Measurements from ENCODE around the gene LRSAM1.

The LRSAM1 gene

DNA sequence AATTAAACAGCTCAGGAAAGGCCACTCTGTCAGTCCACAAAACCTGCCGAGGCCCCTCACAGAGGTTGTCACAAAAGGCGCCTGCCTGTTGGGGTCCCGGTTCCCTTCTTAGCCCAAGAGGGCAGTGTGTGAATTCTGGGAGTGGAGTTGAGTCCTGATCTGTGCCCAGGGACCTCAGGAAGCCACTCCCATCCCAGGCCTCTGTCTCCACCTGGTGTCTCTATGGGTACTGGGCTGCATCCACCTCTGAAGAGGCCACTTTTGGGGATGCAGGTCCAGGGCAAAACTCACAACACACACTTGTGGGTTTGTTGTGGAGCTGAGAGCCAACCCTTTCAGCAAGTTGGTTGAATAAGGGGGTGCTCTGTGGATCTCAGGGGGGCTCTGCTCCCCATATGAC lies 86.5 kb downstream of the LRSAM1 start:
- DNase-seq: no peak

DNA sequence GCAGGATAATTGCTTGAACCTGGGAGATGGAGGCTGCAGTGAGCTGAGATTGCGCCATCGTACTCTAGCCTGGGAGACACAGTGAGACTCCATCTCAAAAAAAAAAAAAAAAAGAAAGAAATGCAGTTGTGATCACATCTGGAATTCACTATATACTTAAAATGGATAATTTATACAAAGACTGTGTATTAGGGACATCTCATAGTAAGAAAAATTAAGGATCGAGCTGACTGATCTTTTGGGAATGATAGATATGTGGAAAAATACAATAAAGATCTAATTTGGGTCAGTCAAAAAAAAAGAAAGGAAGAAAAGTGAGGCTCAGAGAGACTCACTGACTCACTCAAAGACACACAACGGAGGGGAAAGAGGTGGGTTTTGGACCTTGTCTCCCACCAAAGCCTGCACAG lies 87.5 kb downstream of the LRSAM1 start:
- no peak for DNase-seq

DNA sequence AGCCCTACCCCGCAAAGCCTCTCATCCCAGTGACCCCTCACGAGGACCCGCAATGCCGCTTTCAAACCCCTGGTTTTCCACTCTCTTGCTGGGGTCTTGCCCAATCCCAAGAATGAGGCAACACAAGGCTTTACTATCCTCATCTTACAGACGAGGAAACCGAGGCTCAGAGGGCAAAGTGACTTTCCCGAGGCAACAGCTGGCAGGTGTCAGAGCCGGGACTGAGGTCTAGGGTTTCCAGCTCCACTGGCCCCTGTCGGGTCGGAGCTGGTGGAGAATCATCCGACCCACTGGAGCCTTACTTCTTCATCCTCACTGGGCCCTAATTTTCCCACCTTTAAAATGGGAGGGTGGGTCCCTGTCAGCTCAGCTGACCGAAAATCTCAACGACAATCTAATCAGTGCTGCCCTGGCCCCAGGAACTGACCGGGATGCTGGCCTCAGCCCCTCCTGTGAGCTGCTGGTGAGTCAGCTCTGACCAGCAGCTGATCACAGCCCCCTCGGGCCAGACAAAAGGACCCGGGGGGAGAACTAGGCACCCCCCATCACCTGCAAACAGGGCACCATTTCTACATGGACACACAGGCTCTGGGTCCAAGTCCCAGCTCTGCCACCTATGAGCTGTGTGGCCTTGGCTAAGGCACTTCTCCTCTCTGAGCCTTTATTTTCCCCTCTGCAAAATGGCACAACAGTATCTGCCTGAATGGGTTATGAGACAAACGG lies 88.1 kb downstream of the LRSAM1 start:
- DNase-seq: no peak

DNA sequence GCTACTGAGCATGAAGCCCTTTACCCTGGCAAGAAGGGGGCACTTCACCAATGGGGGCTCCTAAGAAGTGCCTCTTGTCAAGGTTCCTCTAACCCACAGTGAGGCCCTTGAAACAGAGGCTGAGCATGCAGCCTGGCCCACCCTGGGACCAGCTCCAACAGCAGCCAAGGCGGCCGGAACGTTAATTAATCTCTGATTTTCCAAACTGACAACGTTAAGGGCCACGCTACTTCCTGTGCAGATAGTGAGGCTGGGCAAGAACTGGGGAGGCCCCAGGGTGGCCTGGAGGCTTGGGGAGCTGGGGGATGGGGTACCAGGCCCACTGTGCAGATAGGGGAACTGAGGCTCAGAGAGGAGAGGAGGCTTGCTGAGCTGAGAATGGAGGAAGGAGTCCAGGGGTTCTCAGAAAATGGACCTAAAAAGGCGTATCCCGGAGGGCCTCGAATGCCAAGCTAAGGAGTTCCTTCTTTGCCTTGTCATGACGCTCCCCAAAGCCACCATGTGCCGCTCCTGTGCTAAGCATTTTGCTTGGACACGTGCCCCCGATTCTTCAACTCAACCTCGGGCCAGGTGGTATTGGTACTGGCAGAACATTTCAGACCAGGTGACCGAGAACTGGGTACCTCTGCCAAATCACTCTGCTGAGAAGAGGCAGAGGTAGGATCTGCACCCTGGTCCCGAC lies 88.8 kb downstream of the LRSAM1 start:
- DNase-seq: no peak

DNA sequence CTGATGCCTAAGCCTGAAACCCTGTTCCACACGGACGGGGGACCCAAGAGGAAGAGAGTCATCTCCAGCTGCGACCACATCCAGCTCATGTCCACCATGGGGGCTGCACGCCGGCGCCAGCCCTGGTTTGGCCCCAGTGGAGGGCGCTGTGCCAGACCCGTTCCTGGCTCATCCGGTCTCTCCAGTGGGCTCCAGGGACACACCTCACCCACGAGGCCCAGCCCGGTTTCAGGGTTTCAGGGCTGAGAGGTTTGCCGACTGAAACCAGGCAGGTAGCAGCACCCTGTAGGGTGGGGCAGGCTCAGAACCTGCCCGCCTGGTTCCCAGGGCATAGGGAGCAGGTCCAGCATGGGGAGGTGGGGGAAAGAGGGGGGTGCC lies 89.3 kb downstream of the LRSAM1 start:
- DNase-seq: no peak

DNA sequence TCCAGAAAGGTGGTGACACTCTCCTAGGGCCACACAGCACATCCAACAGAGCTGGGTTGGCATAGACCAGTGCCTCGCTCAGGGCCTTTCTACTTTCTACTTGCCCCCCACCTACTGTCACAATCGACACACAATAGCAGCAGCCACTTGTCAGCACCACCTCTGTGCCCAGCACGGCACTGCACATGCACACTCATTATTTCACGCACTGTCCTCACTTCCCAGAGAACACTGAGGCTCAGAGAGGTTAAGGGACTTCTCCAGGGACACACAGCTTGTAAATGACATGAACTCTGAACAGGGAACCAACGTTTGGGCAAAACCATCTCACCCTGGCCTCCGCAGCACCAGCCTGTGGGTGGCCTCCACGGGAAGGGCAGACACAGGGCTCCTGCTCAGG lies 89.9 kb downstream of the LRSAM1 start:
- no peak for DNase-seq

DNA sequence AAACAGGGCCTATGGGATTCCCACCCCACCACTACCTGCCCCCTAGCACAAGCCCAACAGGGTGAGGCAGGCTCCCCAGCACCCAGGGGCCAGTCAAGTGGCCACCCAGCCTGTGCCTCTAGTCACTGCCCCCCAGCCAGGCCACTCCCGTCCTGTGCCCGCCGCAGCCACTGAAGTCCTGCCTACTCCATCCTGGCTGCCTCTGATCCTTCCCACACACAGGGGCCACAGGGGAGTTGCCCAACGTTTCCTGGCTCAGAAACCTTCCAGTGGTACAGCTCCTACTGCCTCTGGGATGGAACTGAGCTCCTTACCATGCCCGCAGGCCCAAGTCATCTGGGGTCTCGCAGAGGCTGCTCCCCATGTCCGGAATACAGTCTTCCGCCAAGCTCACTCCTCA lies 90.6 kb downstream of the LRSAM1 start:
- no peak for DNase-seq

DNA sequence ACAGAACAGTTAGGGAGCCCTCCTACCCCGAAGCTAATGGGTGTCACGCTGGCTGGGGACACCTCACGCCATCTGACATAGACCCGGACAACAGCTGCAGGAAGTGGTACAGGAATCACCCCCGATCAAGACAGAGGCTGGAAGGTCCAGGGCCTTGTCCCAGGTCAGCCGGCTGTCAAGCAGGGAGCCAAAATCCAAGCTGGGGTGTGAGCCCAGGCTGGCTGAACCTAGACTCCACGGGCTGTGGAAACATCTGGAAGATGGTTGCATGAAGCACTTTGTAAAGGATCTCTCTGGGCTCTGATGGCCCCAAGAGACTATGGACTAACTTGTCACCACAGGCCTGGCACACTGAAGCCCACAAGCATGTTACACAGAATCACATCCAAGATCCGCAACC lies 91.9 kb downstream of the LRSAM1 start:
- DNase-seq: no peak

DNA sequence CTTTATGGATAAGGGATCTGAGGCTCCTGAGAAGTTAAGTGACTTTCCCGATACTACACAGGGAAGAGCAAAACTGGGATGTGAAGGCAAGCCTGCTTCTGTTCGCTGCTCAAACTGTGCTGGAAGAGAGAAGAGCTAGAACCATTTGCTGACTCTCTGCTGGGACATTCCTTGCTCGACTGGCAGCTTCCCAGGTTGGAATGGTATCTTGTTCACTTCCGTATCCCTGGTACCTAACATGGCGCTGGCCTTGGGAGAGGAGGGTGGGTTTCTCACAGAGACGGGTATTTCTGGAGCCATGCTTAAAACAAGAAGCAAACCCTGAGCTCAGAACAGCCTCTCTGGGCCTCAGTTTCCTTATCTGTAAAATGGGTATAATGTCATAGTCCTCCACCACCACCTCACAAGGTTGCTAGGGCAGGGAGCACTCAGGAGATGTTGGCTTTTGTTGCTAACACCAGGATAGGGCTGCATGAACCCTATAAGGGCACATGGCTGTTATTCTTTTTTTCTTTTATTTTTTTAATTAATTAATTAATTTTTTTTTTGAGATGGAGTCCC lies 92.7 kb downstream of the LRSAM1 start:
- DNase-seq: no peak

GRCh38 chr9:127545196-127546124 lies 94.2 kb downstream of the LRSAM1 start:
- no peak for DNase-seq

- no peak for DNase-seq
These were observed 95.0 kb downstream of the LRSAM1 start for GRCh38 chr9:127546125-127546832.

DNA sequence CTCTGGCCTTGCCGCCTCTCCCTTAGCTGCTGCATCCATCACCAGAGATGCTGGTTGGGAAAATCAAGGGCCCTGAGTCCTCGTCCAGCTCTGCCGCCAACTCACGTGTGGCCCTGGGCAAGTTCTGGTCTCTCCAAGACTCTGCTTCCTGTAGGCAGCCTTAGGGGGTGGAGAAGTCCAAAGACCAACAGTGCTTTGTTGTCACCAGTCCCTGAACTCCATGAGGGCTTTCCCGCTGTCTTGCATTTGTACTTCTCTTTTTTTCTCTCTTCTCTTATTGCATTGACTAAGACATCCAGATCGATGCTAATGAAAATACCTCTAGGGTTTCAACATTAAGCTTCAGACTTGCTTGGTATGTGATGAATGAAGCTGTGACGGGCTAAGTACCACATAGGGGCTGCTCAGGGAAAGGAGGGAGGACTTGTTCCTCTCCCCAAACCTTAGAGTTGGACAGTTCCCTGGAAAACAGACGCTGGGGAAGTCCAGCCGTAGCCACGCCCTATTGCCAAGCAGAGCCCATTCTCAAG lies 97.1 kb downstream of the LRSAM1 start:
- no peak for DNase-seq

DNA sequence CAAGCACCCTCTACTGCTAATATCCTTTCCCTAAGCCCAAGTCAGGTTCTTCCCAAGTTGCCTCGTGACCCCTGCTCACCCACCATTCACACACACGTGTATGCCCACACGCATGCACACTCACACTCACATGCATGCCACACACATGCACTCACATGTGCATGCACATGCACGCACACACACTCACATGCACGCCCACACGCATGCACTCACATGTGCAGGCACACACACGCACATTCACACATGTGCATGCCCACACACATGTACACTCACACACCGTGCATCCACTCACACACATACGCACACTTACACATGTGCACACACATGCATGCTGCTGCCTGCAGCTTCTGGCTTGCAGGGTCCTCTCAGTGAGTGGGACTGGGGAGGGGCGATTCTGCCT lies 97.9 kb downstream of the LRSAM1 start:
- no peak for DNase-seq

- no peak for DNase-seq
These were observed 98.4 kb downstream of the LRSAM1 start for GRCh38 chr9:127549751-127550150.

- no peak for DNase-seq
These were observed 99.0 kb downstream of the LRSAM1 start for GRCh38 chr9:127550282-127550681.

GRCh38 chr9:127550751-127551150 lies 99.4 kb downstream of the LRSAM1 start:
- no peak for DNase-seq

Measured in activated naive CD4-positive, alpha-beta T cell treated with anti-CD3 and anti-CD28 coated beads, Interleukin-2, amount 50 U/mL, for 16 hours (primary cell).